Colonic mucosa (tissue), 4 donors: ENCODE data around the gene TENM4. TPM values are rescaled to one million over a fixed set of nuclear protein-coding genes. Genes with fewer than 3 reads are reported as not detected.

Experiments used
- DNase-seq: peaks from one replicate; pipeline ENCODE4 v3.0.0-alpha.2; 2020
- H3K27ac ChIP-seq: fragments of 200-600 bp; one replicate; pipeline ENCODE4 v1.8.0; 2021
- H3K27me3 ChIP-seq: fragments of 200-600 bp; one replicate; pipeline ENCODE4 v1.8.0; 2021
- H3K36me3 ChIP-seq: fragments of 200-600 bp; one replicate; pipeline ENCODE4 v1.8.0; 2021
- H3K4me1 ChIP-seq: fragments of 200-600 bp; one replicate; pipeline ENCODE4 v1.8.0; 2021; ENCODE audit warnings: mild to moderate bottlenecking
- H3K4me3 ChIP-seq: fragments of 200-600 bp; one replicate; pipeline ENCODE4 v1.8.0; 2021
- H3K9ac ChIP-seq, 2 donors: one replicate each; pipeline ENCODE4 v1.7.0; 2013; ENCODE audit warnings: control low read depth in 2 of 2, low read depth in 2 of 2, low read length in 2 of 2
- H3K9me3 ChIP-seq: fragments of 200-600 bp; one replicate; pipeline ENCODE4 v1.8.0; 2021
- CTCF ChIP-seq: fragments of 200-600 bp; IDR thresholded peaks from one replicate; pipeline ENCODE4 v1.8.0; 2022; ENCODE audit warnings: antibody characterized with exemption, mild to moderate bottlenecking
- intact Hi-C: fragments of 100-400 bp; cut with DNase I; formaldehyde crosslinking; loops from one replicate; pipeline ENCODE4 v1.14.1; 2022
- total RNA-seq, 2 donors: library from RNA; stranded (reverse); fragmentation: NEBNext Ultra II Directional in 1 of 2; extraction: Animal tissue kit (Norgen Biotek cat#: 25700) in 1 of 2; gene quantifications; one replicate each; pipeline ENCODE4 v1.2.1, GENCODE V29; 2021
- donor health status: healthy.
- donor health status: DM: no; HTN: no; CAD: no.
- donor health status: DM: no; HTN: no; CAD: no.

The TENM4 gene
- total RNA-seq, 2 donors from 2014 or later, result 0.48 to 1.2 TPM

- no peak for DNase-seq
- Histone ChIP-seq H3K4me1 (no peaks in the 10 kb centered on the region), H3K4me3 (no peak overlapping the region), H3K27me3 (no peaks in the 10 kb centered on the region), H3K9ac (no peak overlapping the region), H3K27ac (no peak overlapping the region), H3K9me3 (no peaks in the 10 kb centered on the region), H3K36me3 (no peaks in the 10 kb centered on the region)
- intact Hi-C loops, result no loop called here
- peak; percentile 15 for TF ChIP-seq CTCF
These were observed 602.4 kb downstream of the TENM4 start for GRCh38 chr11:78838417-78838816.

GRCh38 chr11:78835646-78836045 lies 605.2 kb downstream of the TENM4 start:
- Histone ChIP-seq H3K27me3 (no peaks in the 10 kb centered on the region), H3K9ac (no peak overlapping the region)
- intact Hi-C loops, result no loop called here

GRCh38 chr11:78834886-78835285 lies 605.9 kb downstream of the TENM4 start:
- Histone ChIP-seq H3K9ac (no peak overlapping the region), H3K4me1 (no peaks in the 10 kb centered on the region), H3K27ac (no peak overlapping the region), H3K36me3 (no peaks in the 10 kb centered on the region), H3K4me3 (no peak overlapping the region), H3K9me3 (no peaks in the 10 kb centered on the region), H3K27me3 (no peaks in the 10 kb centered on the region)
- no peak for DNase-seq
- TF ChIP-seq CTCF, result no peak
- intact Hi-C loops, result no loop called here

More at GRCh38 chr11:78835646-78836045, 605.2 kb downstream of the TENM4 start:
- Histone ChIP-seq H3K27ac (no peak overlapping the region), H3K36me3 (no peaks in the 10 kb centered on the region), H3K4me1 (no peaks in the 10 kb centered on the region), H3K4me3 (no peak overlapping the region), H3K9me3 (no peaks in the 10 kb centered on the region)
- TF ChIP-seq CTCF, result no peak
- DNase-seq, result no peak

GRCh38 chr11:78833237-78833636 lies 607.6 kb downstream of the TENM4 start:
- no peak for DNase-seq
- Histone ChIP-seq H3K9ac (no peak overlapping the region), H3K36me3 (no peaks in the 10 kb centered on the region), H3K27me3 (no peaks in the 10 kb centered on the region), H3K9me3 (no peaks in the 10 kb centered on the region), H3K27ac (no peak overlapping the region), H3K4me3 (no peak overlapping the region), H3K4me1 (no peaks in the 10 kb centered on the region)
- intact Hi-C loops, result no loop called here
- no peak for TF ChIP-seq CTCF

- TF ChIP-seq CTCF, result no peak
These were observed 608.4 kb downstream of the TENM4 start for GRCh38 chr11:78832226-78832947.

More at GRCh38 chr11:78832226-78832947, 608.4 kb downstream of the TENM4 start:
- DNase-seq, result no peak
- H3K36me3 ChIP-seq, result no peaks in the 10 kb centered on the region
- intact Hi-C loops, result no loop called here
- H3K27me3 ChIP-seq, result no peaks in the 10 kb centered on the region
- H3K4me1 ChIP-seq, result no peaks in the 10 kb centered on the region
- H3K4me3 ChIP-seq, result no peak overlapping the region
- H3K9me3 ChIP-seq, result no peaks in the 10 kb centered on the region
- no peak overlapping the region for H3K9ac ChIP-seq
- H3K27ac ChIP-seq, result no peak overlapping the region
